ENCODE data around the gene FYN. TPM values are rescaled to one million over a fixed set of nuclear protein-coding genes. Genes with fewer than 3 reads are reported as not detected.

FYN gene
- total RNA-seq, 4 donors from 2014 or later: 16.3 to 288 (median 52.2) TPM

DNA sequence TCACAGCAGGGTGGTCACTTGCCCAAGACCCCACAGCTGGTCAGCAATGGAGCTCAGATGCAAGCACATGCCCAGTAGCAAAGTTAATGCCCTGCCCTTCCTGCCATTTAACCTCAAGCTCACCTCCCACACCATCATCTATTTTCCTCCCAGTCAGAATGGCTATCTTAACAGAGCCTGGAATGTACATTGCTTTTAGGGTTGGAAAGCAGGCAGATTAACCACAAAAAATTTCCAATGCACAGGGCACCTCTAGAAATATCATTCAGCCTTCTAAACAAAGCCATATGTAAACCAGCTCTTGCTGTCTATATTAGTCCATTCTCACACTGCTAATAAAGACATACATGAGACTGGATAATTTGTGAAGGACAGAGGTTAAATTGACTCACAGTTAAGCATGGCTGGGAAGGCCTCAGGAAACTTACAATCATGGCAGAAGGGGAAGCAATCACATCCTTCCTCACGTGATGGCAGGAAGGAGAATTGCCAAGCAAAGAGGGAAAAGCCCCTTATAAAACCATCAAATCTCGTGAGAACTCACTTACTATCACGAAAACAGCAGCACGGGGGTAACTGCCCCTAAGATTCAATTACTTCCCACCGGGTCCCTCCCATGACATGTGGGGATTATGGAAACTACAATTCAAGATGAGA is 106.9 kb downstream of the FYN start:
- Histone ChIP-seq H3K4me3 (no peak overlapping the region), H3K27me3 (no peaks in the 10 kb centered on the region), H3K36me3 (no peaks in the 10 kb centered on the region), H3K4me1 (peaks cover 0 to 26% (median 4%) of the 10 kb centered on the region in 4 donors), H3K27ac (no peak overlapping the region), H3K9me3 (no peaks in the 10 kb centered on the region)
- 66 to 71% methylated on average over 4 to 5 of the region's 5 CpGs for WGBS, 2 donors (ENCODE audit: low coverage in 1 of 2)
- TF ChIP-seq, protein P1, sequence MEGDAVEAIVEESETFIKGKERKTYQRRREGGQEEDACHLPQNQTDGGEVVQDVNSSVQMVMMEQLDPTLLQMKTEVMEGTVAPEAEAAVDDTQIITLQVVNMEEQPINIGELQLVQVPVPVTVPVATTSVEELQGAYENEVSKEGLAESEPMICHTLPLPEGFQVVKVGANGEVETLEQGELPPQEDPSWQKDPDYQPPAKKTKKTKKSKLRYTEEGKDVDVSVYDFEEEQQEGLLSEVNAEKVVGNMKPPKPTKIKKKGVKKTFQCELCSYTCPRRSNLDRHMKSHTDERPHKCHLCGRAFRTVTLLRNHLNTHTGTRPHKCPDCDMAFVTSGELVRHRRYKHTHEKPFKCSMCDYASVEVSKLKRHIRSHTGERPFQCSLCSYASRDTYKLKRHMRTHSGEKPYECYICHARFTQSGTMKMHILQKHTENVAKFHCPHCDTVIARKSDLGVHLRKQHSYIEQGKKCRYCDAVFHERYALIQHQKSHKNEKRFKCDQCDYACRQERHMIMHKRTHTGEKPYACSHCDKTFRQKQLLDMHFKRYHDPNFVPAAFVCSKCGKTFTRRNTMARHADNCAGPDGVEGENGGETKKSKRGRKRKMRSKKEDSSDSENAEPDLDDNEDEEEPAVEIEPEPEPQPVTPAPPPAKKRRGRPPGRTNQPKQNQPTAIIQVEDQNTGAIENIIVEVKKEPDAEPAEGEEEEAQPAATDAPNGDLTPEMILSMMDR (IDR thresholded peaks at IDR 0.05): no peak
- no peak for TF ChIP-seq EP300 (IDR thresholded peaks at IDR 0.05; ENCODE audit: low read depth)
- no peak for TF ChIP-seq POLR2AphosphoS5 (IDR thresholded peaks at IDR 0.05)
- no peak for TF ChIP-seq POLR2A (IDR thresholded peaks at IDR 0.05)
- no peak for DNase-seq
- intact Hi-C loops (cut with DNase I; ENCODE audit: low total_unique reads): no loop called here
- in situ Hi-C loops (cut with MboI; ENCODE audit: low pct_ligation_motif_present in 1 of 4, low pct_unique_long_range_greater_than_20kb in 1 of 4, low sequenced_read_pairs in 3 of 4): no loop called here

DNA sequence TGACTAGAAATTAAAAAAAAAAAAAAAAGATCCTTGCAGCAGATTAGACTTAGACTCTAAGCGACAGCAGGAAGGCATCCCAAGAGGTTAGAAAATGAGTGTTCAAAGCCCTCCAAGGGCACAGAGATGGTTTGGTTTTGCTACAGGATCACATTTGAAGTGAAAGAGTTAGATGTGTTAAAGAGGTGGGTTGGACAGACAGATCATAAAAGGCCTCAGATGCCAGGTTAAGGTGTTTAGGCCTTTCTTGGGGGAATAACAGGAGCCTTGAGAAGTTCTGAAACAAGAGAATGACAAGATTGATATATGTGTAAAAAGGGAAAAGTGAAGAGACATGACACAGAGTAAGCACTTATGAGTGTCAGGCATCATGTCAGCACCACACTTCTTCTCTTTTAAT is 107.5 kb downstream of the FYN start:
- Histone ChIP-seq H3K9me3 (no peaks in the 10 kb centered on the region), H3K36me3 (no peaks in the 10 kb centered on the region), H3K27ac (no peak overlapping the region), H3K4me1 (peaks cover 0 to 32% (median 7%) of the 10 kb centered on the region in 4 donors), H3K27me3 (no peaks in the 10 kb centered on the region), H3K4me3 (no peak overlapping the region)
- intact Hi-C loops (cut with DNase I; ENCODE audit: low total_unique reads): no loop called here
- 86 to 87% methylated on average over 1 of the region's 1 CpG for WGBS, 2 donors (ENCODE audit: low coverage in 1 of 2)
- no peak for TF ChIP-seq POLR2AphosphoS5 (IDR thresholded peaks at IDR 0.05)
- no peak for TF ChIP-seq EP300 (IDR thresholded peaks at IDR 0.05; ENCODE audit: low read depth)
- TF ChIP-seq POLR2A (IDR thresholded peaks at IDR 0.05): no peak
- TF ChIP-seq, protein P1 (IDR thresholded peaks at IDR 0.05): no peak
- DNase-seq: no peak
- in situ Hi-C loops (cut with MboI; ENCODE audit: low pct_ligation_motif_present in 1 of 4, low pct_unique_long_range_greater_than_20kb in 1 of 4, low sequenced_read_pairs in 3 of 4): no loop called here

DNA sequence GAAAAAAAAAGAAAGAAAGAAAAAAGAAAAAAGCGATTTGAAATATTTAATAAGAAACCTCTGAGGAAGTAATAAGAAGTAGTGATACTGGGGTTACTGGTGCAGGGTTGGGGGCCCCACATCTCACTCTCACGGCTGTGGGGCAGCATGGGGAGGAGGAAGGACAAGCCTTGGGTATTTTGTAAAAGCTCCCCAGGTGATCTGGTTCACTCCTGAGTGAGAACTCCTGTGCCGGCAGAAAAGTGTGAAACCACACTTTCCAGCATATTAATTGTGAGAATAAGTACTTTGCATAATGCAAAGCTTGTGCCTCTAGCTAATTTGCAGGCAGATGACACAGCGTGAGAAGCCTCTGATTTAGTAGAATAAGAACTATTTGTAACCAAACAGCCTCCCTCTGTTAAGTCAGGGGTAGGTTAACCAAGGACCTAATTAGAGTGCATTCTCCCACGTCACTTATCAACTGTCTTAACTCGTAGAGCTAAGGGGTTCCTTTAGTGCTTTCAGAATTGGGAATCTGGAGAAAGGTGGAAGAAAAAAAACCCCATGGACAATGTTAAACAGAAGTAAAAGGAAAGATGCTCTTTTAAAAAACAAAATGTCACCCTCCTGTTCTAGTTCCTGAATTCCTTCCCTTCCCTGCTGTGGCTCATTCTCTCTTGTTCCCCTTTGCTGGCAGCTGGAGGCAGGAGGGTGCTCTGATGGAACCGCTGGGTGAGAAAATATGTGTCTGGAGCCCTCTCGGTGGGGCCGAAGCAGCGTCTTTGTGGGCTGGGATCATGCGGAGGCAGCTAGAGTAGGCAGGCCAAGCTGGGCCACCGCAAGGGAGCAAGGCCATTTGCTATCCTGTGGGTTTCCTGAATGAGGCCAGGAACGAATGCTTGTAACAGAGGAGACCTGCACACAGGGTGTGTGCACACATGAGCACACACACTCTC is 108.7 kb downstream of the FYN start:
- WGBS, 2 donors (ENCODE audit: low coverage in 1 of 2): 74 to 76% methylated on average over 4 to 13 of the region's 13 CpGs
- no peaks in the 10 kb centered on the region for H3K27me3 ChIP-seq
- peak; percentile 49 for DNase-seq
- H3K4me3 ChIP-seq: no peak overlapping the region
- intact Hi-C loops (cut with DNase I; ENCODE audit: low total_unique reads) (no loop called here), in situ Hi-C loops (cut with MboI; ENCODE audit: low pct_ligation_motif_present in 1 of 4, low pct_unique_long_range_greater_than_20kb in 1 of 4, low sequenced_read_pairs in 3 of 4) (no loop called here)
- H3K27ac ChIP-seq: peak overlapping the region; percentile 34 to 61 (median 49)
- H3K36me3 ChIP-seq: no peaks in the 10 kb centered on the region
- H3K4me1 ChIP-seq: peaks cover 0 to 37% (median 13%) of the 10 kb centered on the region in 4 donors
- no peaks in the 10 kb centered on the region for H3K9me3 ChIP-seq
- TF ChIP-seq POLR2A (IDR thresholded peaks at IDR 0.05) (no peak), POLR2AphosphoS5 (IDR thresholded peaks at IDR 0.05) (no peak), EP300 (IDR thresholded peaks at IDR 0.05; ENCODE audit: low read depth) (no peak)
- TF ChIP-seq, protein P1 (IDR thresholded peaks at IDR 0.05): no peak

DNA sequence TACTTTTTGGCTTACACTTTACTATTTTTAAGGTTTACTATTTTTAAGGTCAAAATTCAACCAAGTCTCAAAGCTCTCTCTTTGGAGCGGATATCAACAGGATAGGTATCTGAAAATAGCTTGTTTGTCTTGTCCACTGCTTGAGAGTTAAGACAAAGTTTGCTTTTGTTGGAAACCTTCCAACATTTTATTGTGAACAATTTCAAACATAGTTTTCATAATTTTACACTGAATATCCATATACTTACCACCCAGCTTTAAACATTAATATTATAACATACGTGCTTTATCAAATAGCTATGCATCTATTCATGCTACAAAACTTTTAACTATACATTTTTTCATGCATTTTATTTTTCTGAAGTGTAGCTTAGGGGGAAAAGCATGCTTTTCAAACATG is 109.9 kb downstream of the FYN start:
- Histone ChIP-seq H3K27me3 (no peaks in the 10 kb centered on the region), H3K27ac (peak overlapping the region in 3 of 4 donors; percentile 4 to 87 (median 31)), H3K4me1 (peaks cover 0 to 42% (median 15%) of the 10 kb centered on the region in 4 donors), H3K4me3 (no peak overlapping the region), H3K9me3 (no peaks in the 10 kb centered on the region), H3K36me3 (no peaks in the 10 kb centered on the region)
- intact Hi-C loops (cut with DNase I; ENCODE audit: low total_unique reads) (no loop called here), in situ Hi-C loops (cut with MboI; ENCODE audit: low pct_ligation_motif_present in 1 of 4, low pct_unique_long_range_greater_than_20kb in 1 of 4, low sequenced_read_pairs in 3 of 4) (no loop called here)
- no peak for DNase-seq
- TF ChIP-seq POLR2AphosphoS5 (IDR thresholded peaks at IDR 0.05): no peak
- TF ChIP-seq EP300 (IDR thresholded peaks at IDR 0.05; ENCODE audit: low read depth): no peak
- no peak for TF ChIP-seq POLR2A (IDR thresholded peaks at IDR 0.05)
- TF ChIP-seq, protein P1 (IDR thresholded peaks at IDR 0.05): no peak
- WGBS, 2 donors (ENCODE audit: low coverage in 1 of 2): 73 to 74% methylated on average over 2 of the region's 2 CpGs

Data from transverse colon (tissue), 4 donors.